ENCODE measurements around the gene ZNF385B. TPM values are rescaled to one million over a fixed set of nuclear protein-coding genes. Genes with fewer than 3 reads are reported as not detected.
A peak's percentile ranks its signal among the peaks of the same experiment; 100 is the strongest.

ZNF385B gene
- total and polyA plus RNA-seq, 4 donors = 13.5 to 70.8 (median 45.2) TPM

- no peak overlapping the region for H3K9ac ChIP-seq (ENCODE audit: insufficient read depth in 1 of 2, low read length in 2 of 2)
- H3K27ac ChIP-seq (ENCODE audit: low read depth in 1 of 2, low read length in 1 of 2) = no peak overlapping the region
- no peak for DNase-seq
- H3K27me3 ChIP-seq (ENCODE audit: control insufficient read depth in 3 of 3, insufficient read depth in 3 of 3, low read length in 2 of 3) = no peaks in the 10 kb centered on the region
- H3K9me3 ChIP-seq (ENCODE audit: control insufficient read depth in 4 of 4, insufficient read depth in 3 of 4, low read length in 3 of 4) = no peaks in the 10 kb centered on the region
- 52 to 68% methylated on average over 1 of the region's 1 CpG for WGBS, 2 donors
- no peak overlapping the region for H3K4me3 ChIP-seq
- H3K36me3 ChIP-seq (ENCODE audit: control insufficient read depth in 4 of 4, insufficient read depth in 4 of 4, low read length in 4 of 4) = no peaks in the 10 kb centered on the region
- ATAC-seq (ENCODE audit: insufficient read depth, low FRiP score) = peak; percentile 49
- H3K4me1 ChIP-seq (ENCODE audit: control insufficient read depth in 5 of 5, insufficient read depth in 5 of 5, low read length in 5 of 5) = peaks cover 0 to 2% (median 0%) of the 10 kb centered on the region in 5 donors
- TF ChIP-seq CTCF (IDR thresholded peaks at IDR 0.05; ENCODE audit: control extremely low read depth, extremely low read depth) = no peak
Measured at GRCh38 chr2:179703702-179704101, 157.7 kb downstream of the ZNF385B start.

- TF ChIP-seq CTCF (IDR thresholded peaks at IDR 0.05; ENCODE audit: control extremely low read depth, extremely low read depth) = no peak
- Histone ChIP-seq H3K27me3 (ENCODE audit: control insufficient read depth in 3 of 3, insufficient read depth in 3 of 3, low read length in 2 of 3) (no peaks in the 10 kb centered on the region), H3K36me3 (ENCODE audit: control insufficient read depth in 4 of 4, insufficient read depth in 4 of 4, low read length in 4 of 4) (no peaks in the 10 kb centered on the region), H3K9me3 (ENCODE audit: control insufficient read depth in 4 of 4, insufficient read depth in 3 of 4, low read length in 3 of 4) (no peaks in the 10 kb centered on the region), H3K4me3 (no peak overlapping the region), H3K27ac (ENCODE audit: low read depth in 1 of 2, low read length in 1 of 2) (no peak overlapping the region), H3K9ac (ENCODE audit: insufficient read depth in 1 of 2, low read length in 2 of 2) (no peak overlapping the region), H3K4me1 (ENCODE audit: control insufficient read depth in 5 of 5, insufficient read depth in 5 of 5, low read length in 5 of 5) (peaks cover 0 to 2% (median 0%) of the 10 kb centered on the region in 5 donors)
- 73 to 80% methylated on average over 1 of the region's 1 CpG for WGBS, 2 donors
- ATAC-seq (ENCODE audit: insufficient read depth, low FRiP score) (no peak), DNase-seq (no peak)
Measured at GRCh38 chr2:179702912-179703311, 158.5 kb downstream of the ZNF385B start.

- DNase-seq = no peak
- Histone ChIP-seq H3K27ac (ENCODE audit: low read depth in 1 of 2, low read length in 1 of 2) (no peak overlapping the region), H3K27me3 (ENCODE audit: control insufficient read depth in 3 of 3, insufficient read depth in 3 of 3, low read length in 2 of 3) (no peaks in the 10 kb centered on the region), H3K4me1 (ENCODE audit: control insufficient read depth in 5 of 5, insufficient read depth in 5 of 5, low read length in 5 of 5) (no peaks in the 10 kb centered on the region), H3K9ac (ENCODE audit: insufficient read depth in 1 of 2, low read length in 2 of 2) (no peak overlapping the region), H3K36me3 (ENCODE audit: control insufficient read depth in 4 of 4, insufficient read depth in 4 of 4, low read length in 4 of 4) (no peaks in the 10 kb centered on the region), H3K9me3 (ENCODE audit: control insufficient read depth in 4 of 4, insufficient read depth in 3 of 4, low read length in 3 of 4) (no peaks in the 10 kb centered on the region), H3K4me3 (no peak overlapping the region)
- no peak for TF ChIP-seq CTCF (IDR thresholded peaks at IDR 0.05; ENCODE audit: control extremely low read depth, extremely low read depth)
- WGBS, 2 donors = 63 to 75% methylated on average over 5 of the region's 5 CpGs
- ATAC-seq (ENCODE audit: insufficient read depth, low FRiP score) = no peak
Measured at GRCh38 chr2:179701524-179702110, 159.8 kb downstream of the ZNF385B start.

- Histone ChIP-seq H3K9ac (ENCODE audit: insufficient read depth in 1 of 2, low read length in 2 of 2) (no peak overlapping the region), H3K9me3 (ENCODE audit: control insufficient read depth in 4 of 4, insufficient read depth in 3 of 4, low read length in 3 of 4) (no peaks in the 10 kb centered on the region), H3K4me3 (no peak overlapping the region), H3K27me3 (ENCODE audit: control insufficient read depth in 3 of 3, insufficient read depth in 3 of 3, low read length in 2 of 3) (no peaks in the 10 kb centered on the region), H3K27ac (ENCODE audit: low read depth in 1 of 2, low read length in 1 of 2) (no peak overlapping the region), H3K36me3 (ENCODE audit: control insufficient read depth in 4 of 4, insufficient read depth in 4 of 4, low read length in 4 of 4) (no peaks in the 10 kb centered on the region), H3K4me1 (ENCODE audit: control insufficient read depth in 5 of 5, insufficient read depth in 5 of 5, low read length in 5 of 5) (peaks cover 0 to 2% (median 0%) of the 10 kb centered on the region in 5 donors)
- TF ChIP-seq CTCF (IDR thresholded peaks at IDR 0.05; ENCODE audit: control extremely low read depth, extremely low read depth) = no peak
- WGBS, 2 donors = 93 to 97% methylated on average over 1 of the region's 1 CpG
- no peak for DNase-seq
- ATAC-seq (ENCODE audit: insufficient read depth, low FRiP score) = no peak
Measured at GRCh38 chr2:179695486-179695885, 165.9 kb downstream of the ZNF385B start.

Measured in lung (tissue), 12 donors.